ENCODE measurements around the gene DCDC1.

- TF ChIP-seq, protein P1, sequence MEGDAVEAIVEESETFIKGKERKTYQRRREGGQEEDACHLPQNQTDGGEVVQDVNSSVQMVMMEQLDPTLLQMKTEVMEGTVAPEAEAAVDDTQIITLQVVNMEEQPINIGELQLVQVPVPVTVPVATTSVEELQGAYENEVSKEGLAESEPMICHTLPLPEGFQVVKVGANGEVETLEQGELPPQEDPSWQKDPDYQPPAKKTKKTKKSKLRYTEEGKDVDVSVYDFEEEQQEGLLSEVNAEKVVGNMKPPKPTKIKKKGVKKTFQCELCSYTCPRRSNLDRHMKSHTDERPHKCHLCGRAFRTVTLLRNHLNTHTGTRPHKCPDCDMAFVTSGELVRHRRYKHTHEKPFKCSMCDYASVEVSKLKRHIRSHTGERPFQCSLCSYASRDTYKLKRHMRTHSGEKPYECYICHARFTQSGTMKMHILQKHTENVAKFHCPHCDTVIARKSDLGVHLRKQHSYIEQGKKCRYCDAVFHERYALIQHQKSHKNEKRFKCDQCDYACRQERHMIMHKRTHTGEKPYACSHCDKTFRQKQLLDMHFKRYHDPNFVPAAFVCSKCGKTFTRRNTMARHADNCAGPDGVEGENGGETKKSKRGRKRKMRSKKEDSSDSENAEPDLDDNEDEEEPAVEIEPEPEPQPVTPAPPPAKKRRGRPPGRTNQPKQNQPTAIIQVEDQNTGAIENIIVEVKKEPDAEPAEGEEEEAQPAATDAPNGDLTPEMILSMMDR (conservative IDR thresholded peaks at IDR 0.05; ENCODE audit: low read length), result peak; percentile 79
- TF ChIP-seq EZH2phosphoT487 (IDR thresholded peaks at IDR 0.05; ENCODE audit: borderline replicate concordance, low read depth, low read length), result no peak
These were observed 28.5 kb downstream of the DCDC1 start for GRCh38 chr11:31340903-31341572.
